ENCODE measurements around the gene OOSP3.
"Not testable (repeated sequence)": the region's sequence is repeated elsewhere in the genome, so short reads cannot be mapped to it uniquely, and the experiment has no call there.

The OOSP3 gene

DNA sequence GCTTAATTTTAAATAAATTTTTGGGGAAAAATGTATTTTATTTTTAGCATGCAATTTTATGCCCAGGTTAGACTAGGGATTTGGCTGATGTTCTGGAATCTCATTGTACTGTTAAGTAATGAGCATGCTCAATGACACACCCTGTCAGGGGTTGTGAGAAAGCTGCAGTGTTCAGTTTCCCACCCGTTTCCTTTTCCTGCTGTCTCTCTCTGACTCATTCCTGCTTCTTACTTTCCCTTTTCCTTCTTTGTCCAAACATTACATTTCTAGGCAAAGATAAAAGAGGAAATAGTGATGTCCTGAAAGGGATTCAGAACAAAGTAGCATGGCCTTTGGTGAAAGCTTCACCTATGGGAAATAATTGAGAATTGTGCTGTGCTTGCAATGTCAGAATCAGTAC lies 22.7 kb downstream of the OOSP3 start:
- ATAC-seq = 0 out of 3 replicates have a peak, but pooled peaks have one; percentile 37
- TF ChIP-seq, protein P1, sequence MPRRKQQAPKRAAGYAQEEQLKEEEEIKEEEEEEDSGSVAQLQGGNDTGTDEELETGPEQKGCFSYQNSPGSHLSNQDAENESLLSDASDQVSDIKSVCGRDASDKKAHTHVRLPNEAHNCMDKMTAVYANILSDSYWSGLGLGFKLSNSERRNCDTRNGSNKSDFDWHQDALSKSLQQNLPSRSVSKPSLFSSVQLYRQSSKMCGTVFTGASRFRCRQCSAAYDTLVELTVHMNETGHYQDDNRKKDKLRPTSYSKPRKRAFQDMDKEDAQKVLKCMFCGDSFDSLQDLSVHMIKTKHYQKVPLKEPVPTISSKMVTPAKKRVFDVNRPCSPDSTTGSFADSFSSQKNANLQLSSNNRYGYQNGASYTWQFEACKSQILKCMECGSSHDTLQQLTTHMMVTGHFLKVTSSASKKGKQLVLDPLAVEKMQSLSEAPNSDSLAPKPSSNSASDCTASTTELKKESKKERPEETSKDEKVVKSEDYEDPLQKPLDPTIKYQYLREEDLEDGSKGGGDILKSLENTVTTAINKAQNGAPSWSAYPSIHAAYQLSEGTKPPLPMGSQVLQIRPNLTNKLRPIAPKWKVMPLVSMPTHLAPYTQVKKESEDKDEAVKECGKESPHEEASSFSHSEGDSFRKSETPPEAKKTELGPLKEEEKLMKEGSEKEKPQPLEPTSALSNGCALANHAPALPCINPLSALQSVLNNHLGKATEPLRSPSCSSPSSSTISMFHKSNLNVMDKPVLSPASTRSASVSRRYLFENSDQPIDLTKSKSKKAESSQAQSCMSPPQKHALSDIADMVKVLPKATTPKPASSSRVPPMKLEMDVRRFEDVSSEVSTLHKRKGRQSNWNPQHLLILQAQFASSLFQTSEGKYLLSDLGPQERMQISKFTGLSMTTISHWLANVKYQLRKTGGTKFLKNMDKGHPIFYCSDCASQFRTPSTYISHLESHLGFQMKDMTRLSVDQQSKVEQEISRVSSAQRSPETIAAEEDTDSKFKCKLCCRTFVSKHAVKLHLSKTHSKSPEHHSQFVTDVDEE (CRISPR knock-in tag; IDR thresholded peaks at IDR 0.05) = no peak
- TF ChIP-seq, protein P2, sequence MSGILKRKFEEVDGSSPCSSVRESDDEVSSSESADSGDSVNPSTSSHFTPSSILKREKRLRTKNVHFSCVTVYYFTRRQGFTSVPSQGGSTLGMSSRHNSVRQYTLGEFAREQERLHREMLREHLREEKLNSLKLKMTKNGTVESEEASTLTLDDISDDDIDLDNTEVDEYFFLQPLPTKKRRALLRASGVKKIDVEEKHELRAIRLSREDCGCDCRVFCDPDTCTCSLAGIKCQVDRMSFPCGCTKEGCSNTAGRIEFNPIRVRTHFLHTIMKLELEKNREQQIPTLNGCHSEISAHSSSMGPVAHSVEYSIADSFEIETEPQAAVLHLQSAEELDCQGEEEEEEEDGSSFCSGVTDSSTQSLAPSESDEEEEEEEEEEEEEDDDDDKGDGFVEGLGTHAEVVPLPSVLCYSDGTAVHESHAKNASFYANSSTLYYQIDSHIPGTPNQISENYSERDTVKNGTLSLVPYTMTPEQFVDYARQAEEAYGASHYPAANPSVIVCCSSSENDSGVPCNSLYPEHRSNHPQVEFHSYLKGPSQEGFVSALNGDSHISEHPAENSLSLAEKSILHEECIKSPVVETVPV (CRISPR knock-in tag; IDR thresholded peaks at IDR 0.05) = no peak
- TF ChIP-seq PPARA (CRISPR knock-in tag; IDR thresholded peaks at IDR 0.05; ENCODE audit: borderline replicate concordance) (no peak), TCF4 (CRISPR knock-in tag; IDR thresholded peaks at IDR 0.05; ENCODE audit: borderline replicate concordance) (no peak), CSDC2 (CRISPR knock-in tag; IDR thresholded peaks at IDR 0.05) (no peak), ISL1 (CRISPR knock-in tag; IDR thresholded peaks at IDR 0.05) (no peak), ARNTL (CRISPR knock-in tag; IDR thresholded peaks at IDR 0.05; ENCODE audit: borderline replicate concordance, low read depth) (no peak), OSR1 (CRISPR knock-in tag; IDR thresholded peaks at IDR 0.05) (no peak), ZFP30 (CRISPR knock-in tag; IDR thresholded peaks at IDR 0.05) (no peak), ZNF70 (CRISPR knock-in tag; IDR thresholded peaks at IDR 0.05) (no peak), RARB (CRISPR knock-in tag; IDR thresholded peaks at IDR 0.05) (no peak), ESRRG (CRISPR knock-in tag; IDR thresholded peaks at IDR 0.05) (no peak), ZFP3 (CRISPR knock-in tag; IDR thresholded peaks at IDR 0.05) (no peak), GLIS3 (CRISPR knock-in tag; IDR thresholded peaks at IDR 0.05) (no peak), ZNF8 (CRISPR knock-in tag; IDR thresholded peaks at IDR 0.05) (no peak), ZC3H10 (CRISPR knock-in tag; IDR thresholded peaks at IDR 0.05) (no peak), SNAI2 (CRISPR knock-in tag; IDR thresholded peaks at IDR 0.05) (no peak)
- TF ChIP-seq, protein P3, sequence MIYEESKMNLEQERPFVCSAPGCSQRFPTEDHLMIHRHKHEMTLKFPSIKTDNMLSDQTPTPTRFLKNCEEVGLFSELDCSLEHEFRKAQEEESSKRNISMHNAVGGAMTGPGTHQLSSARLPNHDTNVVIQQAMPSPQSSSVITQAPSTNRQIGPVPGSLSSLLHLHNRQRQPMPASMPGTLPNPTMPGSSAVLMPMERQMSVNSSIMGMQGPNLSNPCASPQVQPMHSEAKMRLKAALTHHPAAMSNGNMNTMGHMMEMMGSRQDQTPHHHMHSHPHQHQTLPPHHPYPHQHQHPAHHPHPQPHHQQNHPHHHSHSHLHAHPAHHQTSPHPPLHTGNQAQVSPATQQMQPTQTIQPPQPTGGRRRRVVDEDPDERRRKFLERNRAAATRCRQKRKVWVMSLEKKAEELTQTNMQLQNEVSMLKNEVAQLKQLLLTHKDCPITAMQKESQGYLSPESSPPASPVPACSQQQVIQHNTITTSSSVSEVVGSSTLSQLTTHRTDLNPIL (CRISPR knock-in tag; IDR thresholded peaks at IDR 0.05; ENCODE audit: low read depth) = no peak
- TF ChIP-seq, protein P4, sequence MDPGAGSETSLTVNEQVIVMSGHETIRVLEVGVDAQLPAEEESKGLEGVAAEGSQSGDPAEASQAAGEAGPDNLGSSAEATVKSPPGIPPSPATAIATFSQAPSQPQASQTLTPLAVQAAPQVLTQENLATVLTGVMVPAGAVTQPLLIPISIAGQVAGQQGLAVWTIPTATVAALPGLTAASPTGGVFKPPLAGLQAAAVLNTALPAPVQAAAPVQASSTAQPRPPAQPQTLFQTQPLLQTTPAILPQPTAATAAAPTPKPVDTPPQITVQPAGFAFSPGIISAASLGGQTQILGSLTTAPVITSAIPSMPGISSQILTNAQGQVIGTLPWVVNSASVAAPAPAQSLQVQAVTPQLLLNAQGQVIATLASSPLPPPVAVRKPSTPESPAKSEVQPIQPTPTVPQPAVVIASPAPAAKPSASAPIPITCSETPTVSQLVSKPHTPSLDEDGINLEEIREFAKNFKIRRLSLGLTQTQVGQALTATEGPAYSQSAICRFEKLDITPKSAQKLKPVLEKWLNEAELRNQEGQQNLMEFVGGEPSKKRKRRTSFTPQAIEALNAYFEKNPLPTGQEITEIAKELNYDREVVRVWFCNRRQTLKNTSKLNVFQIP (CRISPR knock-in tag; IDR thresholded peaks at IDR 0.05; ENCODE audit: borderline replicate concordance, low read depth) = no peak

DNA sequence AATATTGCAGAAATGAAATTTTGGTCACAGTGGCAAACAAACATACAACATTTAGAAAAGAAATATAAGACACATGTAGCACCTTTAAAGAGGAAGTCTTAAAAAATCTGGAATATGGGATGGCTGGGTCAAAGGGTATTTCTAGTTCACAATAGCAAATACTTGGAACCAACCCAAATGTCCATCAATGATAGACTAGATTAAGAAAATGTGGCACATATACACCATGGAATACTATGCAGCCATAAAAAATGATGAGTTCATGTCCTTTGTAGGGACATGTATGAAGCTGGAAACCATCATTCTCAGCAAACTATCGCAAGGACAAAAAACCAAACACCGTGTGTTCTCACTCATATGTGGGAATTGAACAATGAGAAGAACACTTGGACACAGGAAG lies 25.0 kb downstream of the OOSP3 start:
- ATAC-seq = not testable (repeated sequence)

DNA sequence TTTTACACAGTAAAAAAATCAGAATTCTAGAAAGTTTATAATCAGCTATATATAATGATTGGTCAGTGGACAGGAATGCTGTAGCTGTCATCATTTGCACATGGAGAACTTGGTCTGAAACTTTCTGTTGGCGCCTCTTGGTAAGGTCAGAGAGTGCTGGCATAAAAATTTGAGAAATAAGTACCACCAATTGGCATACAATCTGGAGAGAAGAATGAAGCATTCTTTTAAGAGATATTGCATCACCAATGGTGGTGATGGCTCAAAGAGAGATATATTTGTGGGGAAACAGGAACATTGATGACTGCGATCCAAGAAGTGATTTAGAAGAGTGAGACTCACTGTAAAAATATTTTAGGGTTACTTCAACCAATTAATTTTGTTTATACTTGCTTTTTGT lies 39.9 kb downstream of the OOSP3 start:
- TF ChIP-seq, protein P4 (CRISPR knock-in tag; IDR thresholded peaks at IDR 0.05; ENCODE audit: borderline replicate concordance, low read depth) = no peak
- TF ChIP-seq, protein P1 (CRISPR knock-in tag; IDR thresholded peaks at IDR 0.05) = no peak
- TF ChIP-seq ZNF8 (CRISPR knock-in tag; IDR thresholded peaks at IDR 0.05) (no peak), ZFP30 (CRISPR knock-in tag; IDR thresholded peaks at IDR 0.05) (no peak), RARB (CRISPR knock-in tag; IDR thresholded peaks at IDR 0.05) (no peak)
- no peak for ATAC-seq
